H1 (cell line): ENCODE results near the gene CD47.

Source experiments
- CBX8 ChIP-seq: fragments of 300-800, 300-1000 bp; sonication (generic); IDR thresholded peaks from 2 replicates; pipeline ENCODE4 v1.7.1; 2016; ENCODE audit warnings: low read depth, low read length, borderline replicate concordance
- EP300 ChIP-seq, 2 experiments: IDR thresholded peaks; 1 replicate in 1 of 2; 2 replicates in 1 of 2; pipeline ENCODE4 v1.6.1; 2011 to 2012; ENCODE audit warnings: low read depth in 2 of 2, low read length in 2 of 2, mild to moderate bottlenecking in 2 of 2, borderline replicate concordance in 1 of 2, inconsistent platforms in 1 of 2, moderate library complexity in 1 of 2
- EZH2 ChIP-seq: fragments of 200-600 bp; sonication (generic); IDR thresholded peaks from 2 replicates; pipeline ENCODE4 v1.7.1; 2012; ENCODE audit warnings: low read depth, mild to moderate bottlenecking, moderate library complexity, low read length, inconsistent platforms; ENCODE audit not compliant: severe bottlenecking
- MAX ChIP-seq: IDR thresholded peaks from 2 replicates; pipeline ENCODE4 v1.6.1; 2012; ENCODE audit warnings: inconsistent platforms
- NANOG ChIP-seq: IDR thresholded peaks from 2 replicates; pipeline ENCODE4 v1.6.1; 2011; ENCODE audit warnings: low read length, low read depth, mild to moderate bottlenecking, inconsistent platforms; ENCODE audit not compliant: insufficient read depth, poor library complexity, severe bottlenecking
- RAD21 ChIP-seq, 2 experiments: IDR thresholded peaks in 1 of 2; conservative IDR thresholded peaks in 1 of 2; 2 replicates each; pipeline ENCODE4 v1.6.1; 2011; ENCODE audit warnings: low read depth in 2 of 2, low read length in 2 of 2, improper control_type of control experiment in 1 of 2, inconsistent platforms in 1 of 2, mild to moderate bottlenecking in 1 of 2, moderate library complexity in 1 of 2
- SIN3A ChIP-seq, 2 experiments: IDR thresholded peaks in 1 of 2; conservative IDR thresholded peaks in 1 of 2; 2 replicates each; pipeline ENCODE4 v1.6.1; 2011 to 2012; ENCODE audit warnings: low read length in 2 of 2, improper control_type of control experiment in 1 of 2, low read depth in 1 of 2, mild to moderate bottlenecking in 1 of 2
- TEAD4 ChIP-seq: IDR thresholded peaks from 2 replicates; pipeline ENCODE4 v1.6.1; 2012; ENCODE audit warnings: low read depth, low read length, inconsistent platforms, mixed read lengths
- TF ChIP-seq, protein P1 (sequence below), 3 experiments: IDR thresholded peaks; 1 replicate in 2 of 3; 2 replicates in 1 of 3; pipeline versions ENCODE4 v1.5.1 to v1.6.1; 2011; ENCODE audit warnings: low read length in 3 of 3, mild to moderate bottlenecking in 3 of 3, inconsistent platforms in 2 of 3, low read depth in 1 of 3, moderate library complexity in 1 of 3; ENCODE audit not compliant: insufficient read depth in 1 of 3; ENCODE audit errors: control extremely low read depth in 1 of 3

DNA sequence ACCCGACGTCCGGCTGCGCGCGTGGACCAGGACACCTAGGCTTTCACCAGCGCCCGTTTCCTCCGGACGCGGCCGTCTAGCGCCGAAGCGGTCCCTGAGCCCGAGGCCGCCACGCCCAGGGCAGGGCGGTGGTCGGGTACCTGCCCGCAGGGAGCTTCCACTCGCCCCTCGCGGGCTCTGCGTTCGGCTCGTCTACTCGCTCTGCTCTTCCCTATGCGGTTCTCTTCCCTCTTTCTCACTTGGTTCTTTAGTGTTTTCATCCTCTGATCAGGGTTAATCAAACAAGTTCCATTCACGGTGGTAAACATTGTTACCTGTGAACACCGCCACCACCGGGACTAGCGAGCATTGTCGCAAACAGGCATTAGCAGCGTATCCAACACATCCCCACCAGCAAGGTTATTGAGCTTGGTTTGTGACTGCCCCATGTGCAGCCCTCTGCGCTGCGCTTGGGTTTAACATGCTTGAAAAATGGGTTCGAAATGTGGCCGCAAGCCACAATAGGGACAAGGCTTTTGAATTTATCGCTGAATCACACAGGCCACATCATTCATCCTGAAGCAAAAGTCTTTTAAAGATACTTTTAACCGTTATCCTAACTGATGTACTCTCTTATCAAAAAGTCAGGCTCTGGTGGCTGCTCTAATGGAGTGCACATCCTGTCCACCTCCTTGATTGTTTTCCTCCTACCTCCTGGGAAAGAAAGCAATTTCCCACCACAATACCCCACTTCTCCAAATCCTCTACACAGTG lies 843 bp upstream of the CD47 start:
- TF ChIP-seq, protein P1, sequence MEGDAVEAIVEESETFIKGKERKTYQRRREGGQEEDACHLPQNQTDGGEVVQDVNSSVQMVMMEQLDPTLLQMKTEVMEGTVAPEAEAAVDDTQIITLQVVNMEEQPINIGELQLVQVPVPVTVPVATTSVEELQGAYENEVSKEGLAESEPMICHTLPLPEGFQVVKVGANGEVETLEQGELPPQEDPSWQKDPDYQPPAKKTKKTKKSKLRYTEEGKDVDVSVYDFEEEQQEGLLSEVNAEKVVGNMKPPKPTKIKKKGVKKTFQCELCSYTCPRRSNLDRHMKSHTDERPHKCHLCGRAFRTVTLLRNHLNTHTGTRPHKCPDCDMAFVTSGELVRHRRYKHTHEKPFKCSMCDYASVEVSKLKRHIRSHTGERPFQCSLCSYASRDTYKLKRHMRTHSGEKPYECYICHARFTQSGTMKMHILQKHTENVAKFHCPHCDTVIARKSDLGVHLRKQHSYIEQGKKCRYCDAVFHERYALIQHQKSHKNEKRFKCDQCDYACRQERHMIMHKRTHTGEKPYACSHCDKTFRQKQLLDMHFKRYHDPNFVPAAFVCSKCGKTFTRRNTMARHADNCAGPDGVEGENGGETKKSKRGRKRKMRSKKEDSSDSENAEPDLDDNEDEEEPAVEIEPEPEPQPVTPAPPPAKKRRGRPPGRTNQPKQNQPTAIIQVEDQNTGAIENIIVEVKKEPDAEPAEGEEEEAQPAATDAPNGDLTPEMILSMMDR (IDR thresholded peaks at IDR 0.05; ENCODE audit: control extremely low read depth in 1 of 3, insufficient read depth in 1 of 3, low read depth in 1 of 3, low read length in 3 of 3) = peak in 2 of 3 experiments; percentile 4 to 5; a peak in 2 of 4 replicates
- TF ChIP-seq TEAD4 (no peak), MAX (no peak), CBX8 (no peak), NANOG (no peak), EZH2 (no peak), RAD21 (IDR thresholded peaks at IDR 0.05 in 1 of 2, conservative IDR thresholded peaks at IDR 0.05 in 1 of 2; ENCODE audit: low read depth in 2 of 2, low read length in 2 of 2) (no peak), SIN3A (conservative IDR thresholded peaks at IDR 0.05 in 1 of 2, IDR thresholded peaks at IDR 0.05 in 1 of 2; ENCODE audit: low read depth in 1 of 2, low read length in 2 of 2) (no peak), EP300 (IDR thresholded peaks at IDR 0.05; ENCODE audit: borderline replicate concordance in 1 of 2, low read depth in 2 of 2, low read length in 2 of 2) (no peak)
